WI38 (cell line): ENCODE data around the gene ZSCAN5A.

Source experiments
- H3K4me3 ChIP-seq: 2 replicates; pipeline ENCODE4 v1.5.1; 2011; ENCODE audit warnings: low read depth, mild to moderate bottlenecking, control low read depth, low read length
- TF ChIP-seq, protein P1 (sequence below): IDR thresholded peaks from 2 replicates; pipeline ENCODE4 v1.5.1; 2012; ENCODE audit warnings: low read depth, mild to moderate bottlenecking, control low read depth, low read length

The ZSCAN5A gene

DNA sequence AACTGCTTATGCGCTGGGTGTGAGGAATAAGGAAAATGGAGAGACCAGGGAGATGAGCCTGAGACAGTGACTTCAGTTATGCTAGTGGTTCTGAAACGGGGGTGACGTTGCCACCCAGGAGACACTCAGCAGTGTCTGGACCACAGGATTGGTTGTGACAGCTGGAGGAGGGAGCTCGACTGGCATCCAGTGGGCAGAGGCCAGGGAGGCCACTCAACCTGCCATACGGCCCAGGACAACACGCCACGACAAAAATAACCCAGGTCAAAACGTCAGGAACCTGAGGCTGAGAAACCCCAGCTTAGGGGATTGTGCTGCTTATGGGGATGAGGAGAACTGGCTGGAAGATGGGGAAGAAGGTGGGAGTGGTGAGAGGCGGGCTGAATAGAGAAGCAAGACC, 10.4 kb downstream of the ZSCAN5A start:
- no peak overlapping the region for H3K4me3 ChIP-seq
- TF ChIP-seq, protein P1, sequence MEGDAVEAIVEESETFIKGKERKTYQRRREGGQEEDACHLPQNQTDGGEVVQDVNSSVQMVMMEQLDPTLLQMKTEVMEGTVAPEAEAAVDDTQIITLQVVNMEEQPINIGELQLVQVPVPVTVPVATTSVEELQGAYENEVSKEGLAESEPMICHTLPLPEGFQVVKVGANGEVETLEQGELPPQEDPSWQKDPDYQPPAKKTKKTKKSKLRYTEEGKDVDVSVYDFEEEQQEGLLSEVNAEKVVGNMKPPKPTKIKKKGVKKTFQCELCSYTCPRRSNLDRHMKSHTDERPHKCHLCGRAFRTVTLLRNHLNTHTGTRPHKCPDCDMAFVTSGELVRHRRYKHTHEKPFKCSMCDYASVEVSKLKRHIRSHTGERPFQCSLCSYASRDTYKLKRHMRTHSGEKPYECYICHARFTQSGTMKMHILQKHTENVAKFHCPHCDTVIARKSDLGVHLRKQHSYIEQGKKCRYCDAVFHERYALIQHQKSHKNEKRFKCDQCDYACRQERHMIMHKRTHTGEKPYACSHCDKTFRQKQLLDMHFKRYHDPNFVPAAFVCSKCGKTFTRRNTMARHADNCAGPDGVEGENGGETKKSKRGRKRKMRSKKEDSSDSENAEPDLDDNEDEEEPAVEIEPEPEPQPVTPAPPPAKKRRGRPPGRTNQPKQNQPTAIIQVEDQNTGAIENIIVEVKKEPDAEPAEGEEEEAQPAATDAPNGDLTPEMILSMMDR = no peak

DNA sequence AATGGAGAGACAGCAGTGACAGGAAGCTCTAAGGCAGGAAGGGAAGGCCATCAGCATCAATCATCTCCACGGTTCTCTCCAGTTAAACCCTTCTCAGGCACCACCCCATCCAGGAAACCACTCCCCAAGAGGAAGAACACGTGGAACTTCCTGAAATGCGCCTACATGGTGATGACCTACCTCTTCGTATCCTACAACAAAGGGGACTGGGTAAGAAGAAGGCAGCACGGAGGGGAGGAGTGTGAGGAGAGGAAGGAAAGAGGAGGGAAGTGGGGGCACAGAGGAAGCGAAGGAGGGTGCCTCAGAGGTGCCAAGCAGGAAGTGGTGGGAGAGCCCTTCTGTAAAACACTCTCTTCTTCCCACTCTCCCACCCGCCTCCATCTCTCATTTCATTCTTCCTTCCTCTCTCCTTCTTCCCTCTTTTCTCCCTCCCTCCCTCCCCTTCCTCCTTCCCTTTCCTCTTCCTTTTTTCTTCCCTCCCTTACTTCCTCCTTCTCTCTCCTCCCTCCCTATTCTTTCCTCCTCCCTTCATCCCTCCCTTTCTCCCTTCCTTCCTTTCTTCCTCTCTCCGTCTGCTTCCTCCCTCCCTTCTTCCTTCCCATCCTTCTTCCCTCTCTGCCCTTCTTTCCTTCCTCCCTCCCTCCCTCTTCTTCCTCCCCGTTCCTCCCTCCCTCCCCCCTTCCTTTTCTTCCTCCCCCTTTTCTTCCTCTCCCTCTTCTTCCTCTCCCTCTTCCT, 12.6 kb downstream of the ZSCAN5A start:
- H3K4me3 ChIP-seq = no peak overlapping the region
- TF ChIP-seq, protein P1 = no peak

DNA sequence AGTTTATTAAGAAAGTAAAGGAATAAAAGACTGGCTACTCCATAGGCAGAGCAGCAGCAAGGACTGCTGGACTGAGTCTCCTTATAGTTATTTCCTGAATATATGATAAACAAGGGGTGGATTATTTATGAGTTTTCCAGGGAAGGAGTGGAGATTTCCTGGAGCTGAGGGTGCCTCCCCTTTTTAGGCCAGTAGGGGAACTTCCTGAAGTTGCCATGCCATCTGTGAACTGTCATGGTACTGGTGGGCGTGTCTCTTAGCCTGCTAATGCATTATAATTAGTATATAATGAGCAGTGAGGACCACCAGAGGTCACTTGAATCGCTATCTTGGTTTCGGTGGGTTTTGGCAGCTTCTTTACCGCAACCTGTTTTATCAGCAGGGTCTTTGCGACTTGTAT, 13.5 kb downstream of the ZSCAN5A start:
- TF ChIP-seq, protein P1 = peak; percentile 23; the same call in 1 of the 2 replicates
- no peak overlapping the region for H3K4me3 ChIP-seq

DNA sequence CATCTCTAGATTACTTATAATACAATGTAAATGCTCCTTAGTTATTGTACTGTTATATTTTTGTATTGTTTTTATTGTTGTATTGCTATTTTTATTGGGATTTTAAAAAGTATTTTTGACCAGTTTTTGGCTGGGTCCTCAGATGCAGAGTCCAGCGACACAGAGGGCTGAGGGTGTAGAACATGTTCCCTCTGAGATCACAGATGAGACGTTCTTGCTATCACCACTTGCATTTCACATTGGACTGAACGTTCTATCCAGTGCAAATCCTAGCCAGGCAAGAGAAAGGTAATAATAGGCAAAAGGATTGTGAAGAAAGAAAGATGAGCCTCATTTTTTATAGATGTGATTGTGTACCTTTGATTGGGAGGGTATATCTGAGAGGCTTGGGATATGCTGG, 15.0 kb downstream of the ZSCAN5A start:
- TF ChIP-seq, protein P1 = no peak
- no peak overlapping the region for H3K4me3 ChIP-seq

DNA sequence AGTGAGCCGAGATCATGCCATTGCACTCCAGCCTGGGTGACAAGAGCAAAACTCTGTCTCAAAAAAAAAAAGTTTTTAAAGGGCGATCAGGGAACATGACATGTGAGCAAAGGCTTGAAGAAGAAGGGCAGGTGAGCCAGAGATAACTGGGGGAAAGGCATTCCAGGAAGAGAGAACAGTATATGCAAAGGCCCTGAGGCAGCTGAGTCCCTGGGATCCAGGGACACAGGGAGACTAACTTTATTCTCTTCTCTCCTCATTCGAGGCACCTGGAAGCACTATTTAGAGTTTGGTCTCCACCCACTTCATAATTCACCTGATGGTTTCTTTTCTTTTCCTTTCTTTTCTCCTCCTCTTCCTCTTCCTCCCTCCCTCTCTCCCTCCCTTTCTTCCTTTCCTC, 17.6 kb downstream of the ZSCAN5A start:
- H3K4me3 ChIP-seq = no peak overlapping the region
- TF ChIP-seq, protein P1 = no peak

DNA sequence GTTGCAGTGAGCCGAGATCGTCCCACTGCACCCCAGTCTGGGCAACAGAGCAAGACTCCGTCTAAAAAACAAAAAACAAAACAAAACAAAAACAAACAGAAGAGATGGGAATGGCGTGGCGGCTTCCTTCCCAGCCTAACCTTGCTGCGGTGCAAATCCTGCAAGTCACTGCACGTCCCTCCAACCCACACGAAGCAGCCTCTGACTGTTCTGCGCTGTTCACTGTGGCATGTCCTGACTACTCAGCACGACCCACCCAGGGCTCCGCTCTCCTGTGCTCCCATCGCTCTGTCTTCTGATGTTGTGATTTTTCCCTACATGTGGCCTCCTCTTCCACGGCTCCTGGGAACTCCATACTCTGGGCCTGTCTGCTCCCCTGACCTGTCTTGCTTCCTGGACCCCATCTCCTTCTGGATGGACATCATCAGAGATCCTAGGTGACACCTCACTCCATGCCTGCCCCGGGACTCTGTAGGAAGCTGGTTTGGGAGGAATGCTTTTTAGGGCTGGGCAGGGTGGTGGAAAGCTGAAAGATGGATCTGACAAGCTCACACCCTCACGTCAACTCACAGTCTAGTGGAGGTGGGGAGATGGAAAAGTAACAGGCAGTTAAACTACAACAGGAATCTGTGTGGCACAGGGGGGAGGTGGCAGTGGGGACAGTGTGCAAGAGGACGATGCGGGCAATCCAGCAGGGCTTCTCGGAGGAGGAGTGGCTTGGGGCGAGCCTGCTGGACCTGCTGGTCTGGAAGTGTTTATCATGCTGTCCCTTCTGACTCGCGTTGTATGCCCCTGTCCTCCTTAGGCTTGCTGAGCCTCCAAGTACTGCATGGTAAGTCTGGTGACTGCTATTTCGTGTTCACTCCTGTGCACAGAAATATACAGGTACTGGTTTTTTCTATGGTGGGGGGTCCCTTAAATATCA, 18.8 kb downstream of the ZSCAN5A start:
- no peak overlapping the region for H3K4me3 ChIP-seq

More for the DNA sequence above, 18.8 kb downstream of the ZSCAN5A start:
- TF ChIP-seq, protein P1 = no peak
